Measurements from ENCODE around the gene GPBP1L1.
"Not testable (repeated sequence)": the region's sequence is repeated elsewhere in the genome, so short reads cannot be mapped to it uniquely, and the experiment has no call there.

GPBP1L1 gene

DNA sequence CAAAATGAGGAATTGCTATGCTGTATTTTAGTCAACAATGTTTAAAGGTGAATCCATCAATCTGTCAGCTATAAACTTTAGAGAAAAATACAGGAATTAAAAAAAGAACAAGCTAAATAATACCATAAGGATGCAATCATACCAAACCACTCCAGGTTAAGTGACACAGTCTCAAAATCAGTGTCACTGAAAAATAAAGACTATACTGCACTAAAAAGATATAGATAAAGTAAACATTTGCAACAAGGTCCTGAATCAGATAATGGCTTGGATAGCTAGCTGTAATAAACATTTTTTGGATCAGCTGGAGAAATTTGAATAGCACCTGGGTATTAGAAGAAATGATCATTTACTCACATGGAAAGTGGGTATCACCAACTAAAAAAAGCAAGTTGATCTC, 7.8 kb downstream of the GPBP1L1 start:
- no peak for DNase-seq

DNA sequence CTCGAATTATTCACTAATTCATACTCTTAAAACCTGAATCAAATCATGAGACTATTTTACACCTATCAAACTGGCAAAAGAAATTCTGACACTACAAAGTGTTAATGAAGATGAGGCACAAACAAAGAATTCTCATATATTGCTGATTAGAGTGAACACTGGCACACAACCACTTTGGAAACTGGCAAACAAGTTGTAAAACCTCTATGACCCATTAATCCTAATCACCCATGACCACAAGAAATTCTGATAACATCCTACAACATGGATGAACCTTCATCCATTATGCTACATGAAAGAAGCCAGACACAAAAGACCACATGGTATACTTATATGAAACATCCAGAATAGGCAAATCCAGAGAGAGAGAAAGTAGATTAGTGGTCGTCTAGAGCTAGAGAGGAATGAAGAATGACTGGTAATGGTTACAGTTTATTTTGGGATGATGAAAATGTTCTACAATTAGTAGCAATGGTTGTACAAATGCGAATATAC, 8.5 kb downstream of the GPBP1L1 start:
- DNase-seq: no peak

DNA sequence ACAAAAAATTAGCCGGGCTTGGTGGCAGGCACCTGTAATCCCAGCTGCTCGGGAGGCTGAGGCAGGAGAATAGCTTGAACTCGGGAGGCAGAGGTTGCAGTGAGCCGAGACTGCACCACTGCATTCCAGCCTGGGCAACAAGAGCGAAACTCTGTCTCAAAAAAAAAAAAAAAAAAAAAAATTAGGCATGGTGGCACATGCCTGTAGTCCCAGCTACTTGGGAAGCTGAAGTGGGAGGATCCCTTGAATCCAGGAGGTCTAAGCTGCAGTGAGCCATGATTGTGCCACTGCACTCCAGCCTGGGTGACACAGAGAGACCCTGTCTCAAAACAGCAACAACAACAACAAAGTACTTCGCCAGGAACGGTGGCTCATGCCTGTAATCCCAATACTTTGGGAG, 9.8 kb downstream of the GPBP1L1 start:
- not testable (repeated sequence) for DNase-seq

DNA sequence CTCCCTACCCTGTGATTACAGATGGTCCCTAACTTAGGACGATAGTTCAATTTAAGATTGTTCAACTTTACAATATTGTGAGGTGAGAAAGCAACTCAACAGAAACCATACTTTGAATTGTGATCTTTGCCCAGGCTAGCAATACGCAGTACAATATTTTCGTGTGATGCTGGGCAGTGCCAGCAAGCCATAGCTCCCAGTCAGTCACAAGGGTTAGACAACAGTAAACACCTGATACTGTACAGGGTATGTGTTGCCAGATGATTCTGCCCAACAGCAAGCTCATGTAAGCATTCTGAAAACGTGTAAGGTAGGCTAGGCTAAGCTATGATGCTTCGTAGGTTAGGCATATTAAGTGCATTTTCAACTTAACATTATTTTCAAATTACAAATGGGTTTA, 11.9 kb downstream of the GPBP1L1 start:
- no peak for DNase-seq

DNA sequence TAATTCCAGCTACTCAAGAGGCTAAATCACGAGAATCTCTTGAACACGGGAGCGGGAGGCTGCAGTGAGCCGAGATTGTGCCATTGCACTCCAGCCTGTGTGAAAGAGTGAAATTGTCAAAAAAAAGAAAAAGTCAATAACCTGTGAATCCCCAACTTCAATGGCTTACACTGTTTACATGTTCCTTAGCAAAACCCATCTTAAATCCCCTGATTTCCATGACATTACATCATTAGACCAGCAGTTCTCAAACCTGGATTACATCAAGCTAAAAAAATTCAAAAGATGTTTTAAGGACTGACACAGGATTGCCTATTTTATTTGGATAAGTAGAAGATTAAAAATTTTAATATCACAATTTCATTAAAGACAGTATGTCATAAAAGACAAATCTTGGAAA, 12.4 kb downstream of the GPBP1L1 start:
- DNase-seq: no peak

DNA sequence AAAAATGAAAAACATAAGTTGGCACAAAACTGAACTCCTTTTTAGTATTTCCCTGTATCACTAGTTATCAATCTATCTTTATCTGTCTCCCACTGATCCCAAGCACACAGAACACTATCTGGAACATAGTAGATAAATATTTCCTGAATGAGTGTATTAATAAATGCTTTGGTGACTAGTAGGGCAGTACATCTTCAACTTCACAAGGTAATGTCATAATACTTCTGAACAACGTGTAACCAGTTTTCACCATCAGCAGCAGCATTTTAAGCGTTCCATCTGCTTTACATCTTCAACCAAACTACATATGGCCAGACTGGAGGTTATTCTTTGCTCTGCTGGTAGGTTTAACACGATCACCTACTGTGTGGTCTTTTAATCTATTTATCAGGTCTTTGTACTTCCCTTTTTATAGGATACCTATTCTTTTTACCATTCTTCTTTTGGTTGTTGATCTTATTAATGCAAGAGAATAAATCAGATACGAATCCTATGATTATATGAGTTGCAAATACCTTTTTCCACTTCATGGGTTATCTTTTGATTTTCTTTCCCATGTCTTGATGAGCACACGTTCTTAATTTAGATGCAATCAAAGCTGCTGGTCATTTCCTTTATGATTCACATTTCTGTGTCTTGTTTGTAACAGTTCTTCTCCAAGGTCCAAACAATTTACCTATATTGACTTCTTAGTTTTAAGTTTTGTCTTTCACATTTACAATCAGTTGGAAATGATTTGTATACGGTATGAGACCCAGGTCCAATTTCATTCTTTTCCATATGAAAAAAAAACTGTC, 16.3 kb downstream of the GPBP1L1 start:
- DNase-seq: no peak

DNA sequence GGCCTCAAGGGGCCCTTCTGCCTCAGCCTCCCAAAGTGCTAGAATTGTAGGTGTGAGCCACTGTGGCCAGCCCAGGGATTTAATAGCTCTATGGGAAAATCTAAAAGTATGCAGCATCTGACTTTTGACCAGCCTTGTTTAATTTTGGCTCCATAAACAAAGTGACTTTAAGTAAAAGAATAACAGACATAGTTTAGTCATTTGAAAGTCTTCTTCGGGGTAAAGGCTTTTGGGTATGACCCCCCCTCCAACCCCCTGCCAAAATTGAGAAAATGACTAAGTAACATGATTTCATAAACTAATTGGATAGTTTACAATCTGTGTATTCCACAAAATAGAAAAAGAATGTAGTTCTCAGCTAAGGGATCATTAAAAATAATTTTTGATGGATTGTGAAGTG, 17.0 kb downstream of the GPBP1L1 start:
- no peak for DNase-seq

DNA sequence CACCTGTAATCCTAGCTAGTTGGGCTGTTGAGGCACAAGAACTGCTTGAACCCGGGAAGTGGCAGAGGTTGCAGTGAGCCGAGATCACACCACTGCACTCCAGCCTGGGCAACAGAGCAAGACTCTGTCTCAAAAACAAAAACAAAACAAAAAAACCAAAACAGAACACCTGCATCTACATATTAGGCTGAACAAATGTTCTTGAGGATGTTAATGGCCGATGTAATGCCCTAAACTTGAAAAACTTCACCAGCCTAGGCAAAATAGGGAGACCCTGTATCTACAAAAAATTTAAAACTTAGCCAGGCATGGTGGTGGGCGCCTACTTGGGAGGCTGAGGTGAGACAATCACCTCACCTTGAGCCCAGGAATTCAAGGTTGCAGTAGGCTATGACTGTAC, 17.8 kb downstream of the GPBP1L1 start:
- no peak for DNase-seq

DNA sequence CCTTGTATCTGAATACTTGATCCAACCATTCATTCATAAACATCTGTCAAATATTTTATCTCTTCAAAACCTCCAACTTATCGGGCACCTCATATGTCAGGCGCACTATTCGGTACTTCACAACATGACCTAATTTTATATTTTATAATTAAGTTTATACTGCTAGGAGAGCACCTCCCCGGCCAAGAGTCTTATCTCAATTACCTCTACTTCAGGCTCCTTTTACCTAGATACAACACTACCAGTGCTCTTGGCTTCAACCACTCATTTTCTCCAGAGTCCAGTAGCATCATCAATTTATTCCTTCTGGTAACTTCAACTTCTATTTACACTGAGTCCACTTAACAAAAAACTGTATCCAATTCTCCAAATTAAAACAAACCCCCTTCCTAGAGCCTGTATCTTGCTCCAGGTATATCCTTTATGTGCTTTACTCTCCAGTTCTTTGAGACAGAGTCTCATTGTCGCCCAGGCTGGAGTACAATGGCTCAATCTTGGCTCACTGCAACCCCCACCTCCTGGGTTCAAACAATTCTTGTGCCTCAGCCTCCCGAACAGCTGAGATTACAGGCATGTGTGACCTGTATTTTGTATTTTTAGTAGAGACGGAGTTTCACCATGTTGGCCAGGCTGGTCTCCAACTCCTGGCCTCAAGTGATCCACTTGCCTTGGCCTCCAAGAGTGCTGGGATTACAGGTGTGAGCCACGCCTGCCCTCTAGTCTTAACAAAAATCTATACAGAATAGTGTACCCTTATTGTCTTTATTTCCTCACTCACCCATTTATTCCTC, 18.8 kb downstream of the GPBP1L1 start:
- DNase-seq: no peak

DNA sequence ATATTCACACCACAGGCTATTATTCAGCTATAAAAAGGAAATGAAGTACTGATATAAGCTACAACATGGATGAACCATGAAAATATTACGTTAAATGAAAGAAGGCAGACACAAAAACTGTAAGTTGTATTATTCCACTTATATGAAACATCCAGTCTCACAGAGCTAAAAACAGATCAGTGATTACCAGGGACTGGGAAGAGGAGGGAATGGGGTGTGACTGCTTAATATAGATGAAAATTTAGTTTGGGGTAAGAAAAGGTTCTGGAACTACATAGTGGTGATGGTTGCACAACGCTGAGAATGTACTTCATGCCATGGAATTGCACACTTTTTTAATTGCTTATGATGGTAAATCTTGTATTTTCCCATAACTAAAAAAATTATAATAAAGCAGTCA, 19.5 kb downstream of the GPBP1L1 start:
- DNase-seq: no peak

DNA sequence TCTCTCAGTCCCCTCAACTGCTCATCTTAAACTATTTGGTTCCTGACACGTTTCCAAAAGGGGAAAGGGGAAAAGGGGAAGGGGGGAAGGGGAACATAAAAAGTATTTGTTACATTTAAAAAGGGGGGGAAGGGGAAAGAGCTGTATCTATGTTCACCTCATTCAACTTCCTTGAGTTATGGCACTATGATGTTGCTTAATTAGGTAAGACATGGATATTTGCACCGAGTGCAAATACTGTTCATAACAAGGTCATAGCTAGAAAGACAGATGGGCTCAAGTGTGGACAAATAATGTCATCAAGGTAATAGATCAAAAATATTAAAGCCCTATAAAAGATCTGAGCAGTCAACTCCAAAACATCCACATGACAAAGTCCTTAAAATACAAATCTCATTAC, 26.0 kb downstream of the GPBP1L1 start:
- no peak for DNase-seq

DNA sequence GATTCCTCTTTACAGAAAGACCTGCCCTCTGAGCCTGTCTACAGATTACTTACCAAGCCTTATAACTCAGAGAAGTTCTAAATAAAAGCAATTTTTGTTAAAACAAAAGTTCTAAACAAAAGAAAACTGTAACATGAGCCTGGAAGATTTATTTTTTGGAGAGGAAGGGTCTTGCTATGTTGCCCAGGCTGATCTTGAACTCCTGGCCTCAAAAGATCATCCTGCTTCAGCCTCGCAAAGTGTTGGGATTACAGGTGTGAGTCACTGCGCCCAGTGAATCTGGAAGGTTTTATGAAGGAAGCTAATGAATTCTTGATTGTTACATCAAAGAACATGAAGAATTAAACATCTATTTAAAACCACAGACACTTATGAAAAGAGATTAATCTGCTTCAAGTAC, 27.1 kb downstream of the GPBP1L1 start:
- DNase-seq: no peak

DNA sequence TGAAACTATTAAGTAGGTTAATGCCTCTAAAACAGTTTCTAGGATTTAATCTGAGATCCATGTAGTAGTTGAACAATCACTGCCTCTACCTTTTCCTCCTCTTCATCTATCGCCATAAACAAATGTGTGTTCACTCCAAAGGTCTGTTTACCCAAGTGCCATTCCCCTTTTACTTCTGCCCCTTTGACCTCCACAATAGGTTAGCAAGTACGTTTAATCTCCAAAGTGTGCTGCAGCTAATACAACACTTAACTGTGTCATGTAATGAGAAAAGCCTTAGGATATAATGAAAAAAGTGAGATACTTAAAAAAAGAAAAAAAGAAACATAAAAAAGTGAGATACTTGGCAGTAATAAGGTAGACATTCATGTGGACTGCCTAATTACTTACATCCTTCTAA, 28.2 kb downstream of the GPBP1L1 start:
- DNase-seq: no peak

DNA sequence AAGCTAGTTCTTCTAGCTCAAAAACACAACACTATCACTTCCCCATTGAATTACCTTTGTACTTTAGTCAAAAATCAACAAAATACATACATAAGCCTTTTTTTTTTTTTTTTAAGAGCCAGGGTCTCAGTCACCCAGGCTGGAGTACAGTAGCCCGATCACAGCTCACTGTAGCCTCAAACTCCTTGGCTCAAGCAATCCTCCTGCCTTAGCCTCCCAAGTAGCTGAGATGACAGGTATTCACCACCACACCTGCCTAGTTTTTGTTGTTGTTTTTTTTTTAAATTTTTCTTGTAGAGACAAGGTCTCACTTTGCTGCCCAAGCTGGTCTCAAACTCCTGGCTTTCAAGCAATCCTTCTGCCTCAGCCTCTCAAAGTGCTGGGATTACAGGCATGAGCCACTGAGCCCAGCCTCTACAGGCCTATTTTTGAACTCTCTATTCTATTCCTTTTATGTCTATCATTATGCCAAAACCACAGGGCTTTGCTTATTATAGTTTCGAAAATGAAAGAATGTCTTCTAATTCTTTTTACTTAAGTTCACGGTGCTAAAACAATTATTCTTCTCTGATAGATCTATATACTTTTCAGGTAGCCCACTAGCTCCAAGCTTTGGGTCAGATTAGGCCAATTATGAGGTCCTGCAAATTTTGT, 29.6 kb downstream of the GPBP1L1 start:
- no peak for DNase-seq

DNA sequence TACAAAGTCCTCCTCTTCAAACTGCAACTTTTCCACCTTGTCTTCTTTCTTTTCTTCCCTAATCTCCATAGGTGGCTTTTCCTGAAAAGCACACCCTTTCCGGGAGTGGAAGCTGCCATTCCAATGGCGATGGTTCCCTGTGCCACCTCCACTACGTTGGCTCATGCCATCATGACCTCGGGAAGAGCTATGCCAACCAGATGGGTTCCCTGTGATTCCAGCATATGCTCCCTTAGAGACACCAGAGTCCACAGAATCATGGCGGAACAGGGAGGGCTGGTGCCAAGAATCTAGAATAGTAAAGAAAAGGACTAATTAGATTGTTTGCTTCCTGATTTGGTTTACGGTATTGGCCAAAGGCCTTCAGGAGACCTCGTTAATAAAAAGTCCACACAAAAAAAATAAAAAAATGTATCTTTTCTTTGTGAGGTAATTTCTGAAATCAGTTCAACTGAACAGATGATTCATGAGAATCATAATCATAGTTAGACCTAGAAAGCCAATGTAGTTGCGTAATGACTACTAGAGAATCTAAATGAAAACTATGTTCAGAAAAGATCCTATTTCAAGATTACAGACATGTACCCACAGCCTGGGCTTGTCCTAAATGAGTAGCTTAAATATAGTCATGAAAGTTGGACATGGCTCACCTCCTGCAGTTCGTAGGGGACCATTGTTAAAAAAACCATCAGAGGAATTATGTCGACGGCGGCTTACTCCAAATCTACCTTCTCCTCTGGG, 31.6 kb downstream of the GPBP1L1 start:
- no peak for DNase-seq

DNA sequence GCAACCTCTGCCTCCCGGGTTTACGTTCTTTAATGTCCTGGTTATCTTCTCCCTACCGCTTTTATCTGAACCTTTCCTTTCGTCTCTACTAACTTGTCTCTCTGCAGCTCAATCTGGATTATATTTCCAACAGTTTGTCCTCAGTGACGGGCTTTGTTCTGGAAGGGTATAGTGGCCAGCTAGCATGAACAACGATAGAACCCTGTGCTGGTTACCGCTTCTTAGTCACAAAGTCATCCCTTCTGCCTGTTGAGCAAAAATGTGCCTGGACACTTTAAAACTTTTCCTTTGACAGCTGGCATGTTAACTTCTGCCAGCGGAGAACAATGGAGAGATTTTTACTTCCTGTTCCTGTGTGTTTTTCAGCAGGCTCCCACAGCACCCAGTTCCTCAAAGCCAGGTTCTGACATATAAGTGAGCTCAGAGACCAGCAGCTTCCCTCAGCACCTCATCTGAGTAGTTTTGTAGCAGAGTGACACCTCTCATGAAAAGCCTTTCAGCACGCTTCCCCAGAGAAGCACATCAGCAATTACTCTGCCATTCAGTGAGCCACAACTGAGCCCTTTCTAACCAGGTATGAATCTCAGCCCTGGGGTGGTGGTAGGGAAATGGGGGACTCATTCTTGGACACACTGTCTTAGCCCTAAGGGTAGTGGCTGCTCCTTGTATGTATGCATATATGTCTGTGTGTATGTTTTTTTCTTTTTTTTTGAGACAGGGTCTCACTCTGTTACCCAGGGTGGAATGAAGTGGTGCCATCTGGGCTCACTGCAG, 38.9 kb downstream of the GPBP1L1 start:
- no peak for DNase-seq

DNA sequence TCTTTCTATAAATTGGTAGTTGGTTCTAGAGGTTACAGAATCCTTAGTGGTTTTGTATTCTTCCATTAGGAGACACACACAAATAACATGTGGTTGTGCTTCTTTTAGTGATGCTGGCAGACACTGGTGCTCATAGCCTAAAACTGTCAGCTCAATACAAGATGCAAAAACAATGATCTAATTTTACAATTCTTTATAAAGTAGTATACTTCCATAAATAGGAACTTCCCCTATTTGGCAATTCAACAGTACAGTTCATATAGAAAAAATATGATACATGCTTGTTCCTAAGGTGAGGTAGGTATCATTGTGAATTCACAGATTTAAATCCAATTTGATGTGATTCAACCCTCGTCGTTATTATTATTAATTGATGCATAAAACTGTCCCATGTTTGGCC, 41.7 kb downstream of the GPBP1L1 start:
- DNase-seq: no peak

DNA sequence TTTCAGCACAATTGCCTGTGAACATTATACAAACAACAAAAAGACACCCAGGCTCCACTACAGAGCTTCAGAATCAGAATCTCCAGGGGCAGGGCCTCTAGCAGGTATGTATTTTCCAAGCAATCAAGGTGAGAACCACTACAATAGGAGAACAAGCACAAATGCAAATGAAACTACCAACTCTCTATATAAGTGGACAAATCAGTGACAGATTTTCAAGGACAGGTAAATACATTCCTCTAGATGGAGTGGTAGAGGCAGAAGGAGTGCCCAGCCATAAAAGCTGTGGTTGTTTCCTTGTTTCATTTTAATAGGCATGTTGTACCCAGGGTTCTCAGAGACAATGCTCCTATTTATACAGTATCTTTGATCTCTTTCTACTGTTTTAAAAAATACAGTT, 42.4 kb downstream of the GPBP1L1 start:
- no peak for DNase-seq

DNA sequence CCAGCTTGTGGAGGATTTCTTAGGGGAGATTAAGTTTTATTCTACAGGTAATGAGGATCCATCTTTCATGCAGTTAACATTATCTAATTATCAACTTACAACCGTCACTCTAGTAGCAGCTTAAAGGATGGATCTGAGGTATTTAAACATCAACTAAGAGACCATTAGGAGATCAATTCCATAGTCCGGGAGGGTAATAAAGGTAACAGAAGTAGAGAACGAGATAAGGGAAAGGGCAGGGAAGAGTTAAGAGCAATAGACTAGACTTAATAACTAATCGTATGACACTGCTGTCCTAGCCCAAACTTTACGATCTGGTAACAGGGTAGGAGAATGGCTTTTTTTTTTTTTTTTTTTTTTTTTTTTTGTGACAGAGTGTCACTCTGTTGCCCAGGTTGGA, 43.0 kb downstream of the GPBP1L1 start:
- DNase-seq: no peak

DNA sequence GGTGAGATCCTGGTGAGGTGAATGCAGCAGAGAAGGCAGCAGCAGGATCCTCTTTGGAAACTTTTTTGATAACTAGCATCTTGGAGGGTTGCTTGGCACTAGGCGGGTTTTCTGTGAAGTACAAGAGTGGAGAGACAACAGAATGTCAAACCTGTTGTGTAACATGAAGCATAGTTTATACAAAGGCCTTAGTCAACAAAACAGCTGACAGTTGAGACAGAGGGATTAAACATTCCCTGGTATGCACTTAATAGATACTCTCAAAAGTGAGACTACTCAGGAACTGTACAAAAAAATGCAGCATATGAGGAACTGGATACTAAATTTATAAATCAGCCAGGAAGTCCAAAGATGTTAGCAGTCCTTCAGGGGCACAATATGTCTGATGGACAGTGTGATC, 46.0 kb downstream of the GPBP1L1 start:
- DNase-seq: no peak

DNA sequence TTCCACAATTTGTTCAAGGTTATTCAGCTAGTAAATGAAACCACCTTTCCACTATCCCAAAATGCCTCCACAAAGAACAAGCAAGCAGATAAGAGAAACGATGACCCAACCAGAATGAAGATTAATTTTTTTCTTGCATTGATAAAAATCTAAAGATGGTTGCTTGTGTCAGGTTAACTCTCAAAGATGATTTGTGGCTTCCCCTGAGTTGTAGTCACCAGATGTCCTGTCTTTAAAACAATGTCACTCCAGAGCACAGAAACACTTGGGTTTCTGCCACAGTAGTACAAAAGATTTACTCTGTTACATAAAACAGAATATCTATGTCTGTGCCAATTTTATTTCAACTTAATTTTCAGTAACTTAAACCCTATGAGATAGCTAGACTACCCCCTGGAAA, 51.1 kb downstream of the GPBP1L1 start:
- no peak for DNase-seq

DNA sequence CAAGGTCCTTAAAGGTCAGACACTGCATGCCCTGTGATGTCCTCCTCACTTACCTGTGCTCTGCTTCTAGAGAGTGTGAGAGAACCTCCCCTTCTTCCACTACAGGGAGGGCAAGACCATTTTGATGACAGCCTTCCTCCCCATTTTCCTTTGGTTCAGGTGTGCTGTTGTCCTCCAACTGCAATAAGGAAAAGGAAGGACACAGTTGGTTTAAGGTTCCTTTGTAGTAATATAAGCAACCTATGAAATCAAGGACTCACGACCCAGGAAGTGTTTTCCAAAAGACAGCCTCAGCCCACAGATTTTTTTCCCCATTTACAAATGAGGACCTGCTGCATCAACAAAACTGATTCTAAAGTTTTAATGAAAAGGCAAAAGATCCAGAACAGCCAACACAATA, 55.9 kb downstream of the GPBP1L1 start:
- no peak for DNase-seq
